Esophagus mucosa (tissue), 1 donor: ENCODE measurements around the gene GCNT2. TPM values are rescaled to one million over a fixed set of nuclear protein-coding genes. Genes with fewer than 3 reads are reported as not detected.
A peak's percentile ranks its signal among the peaks of the same experiment; 100 is the strongest.
"Not testable (repeated sequence)": the region's sequence is repeated elsewhere in the genome, so short reads cannot be mapped to it uniquely, and the experiment has no call there.

Experiments used
- ATAC-seq: fragments of 200-7000 bp; cut with Tn5 transposase; one replicate; pipeline ENCODE4 v1.9.1; 2020
- total RNA-seq: library from RNA; stranded (reverse); gene quantifications from one replicate; pipeline ENCODE4 v1.2.4, GENCODE V29; 2023
- donor health status: DM: yes; HTN: yes; CAD: no.

The GCNT2 gene
- total RNA-seq, 1 donor from 2014 or later: 8.1 TPM

- peak; percentile 35 for ATAC-seq
Measured at GRCh38 chr6:10582774-10583508, 61.8 kb downstream of the GCNT2 start.

- no peak for ATAC-seq
Measured at GRCh38 chr6:10583509-10583901, 62.4 kb downstream of the GCNT2 start.

GRCh38 chr6:10584607-10585006, 63.5 kb downstream of the GCNT2 start:
- ATAC-seq: no peak

- no peak for ATAC-seq
Measured at GRCh38 chr6:10585209-10585845, 64.2 kb downstream of the GCNT2 start.

DNA sequence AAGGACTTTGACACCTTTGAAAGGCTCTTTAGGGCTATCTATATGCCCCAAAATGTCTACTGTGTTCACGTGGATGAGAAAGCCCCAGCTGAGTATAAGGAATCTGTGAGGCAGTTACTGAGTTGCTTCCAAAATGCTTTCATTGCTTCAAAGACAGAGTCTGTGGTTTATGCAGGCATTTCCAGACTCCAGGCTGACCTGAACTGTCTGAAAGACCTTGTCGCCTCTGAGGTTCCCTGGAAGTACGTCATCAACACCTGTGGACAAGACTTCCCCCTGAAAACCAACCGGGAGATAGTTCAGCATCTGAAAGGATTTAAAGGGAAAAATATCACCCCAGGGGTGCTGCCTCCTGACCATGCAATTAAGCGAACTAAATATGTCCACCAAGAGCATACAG, 65.2 kb downstream of the GCNT2 start:
- ATAC-seq: no peak

DNA sequence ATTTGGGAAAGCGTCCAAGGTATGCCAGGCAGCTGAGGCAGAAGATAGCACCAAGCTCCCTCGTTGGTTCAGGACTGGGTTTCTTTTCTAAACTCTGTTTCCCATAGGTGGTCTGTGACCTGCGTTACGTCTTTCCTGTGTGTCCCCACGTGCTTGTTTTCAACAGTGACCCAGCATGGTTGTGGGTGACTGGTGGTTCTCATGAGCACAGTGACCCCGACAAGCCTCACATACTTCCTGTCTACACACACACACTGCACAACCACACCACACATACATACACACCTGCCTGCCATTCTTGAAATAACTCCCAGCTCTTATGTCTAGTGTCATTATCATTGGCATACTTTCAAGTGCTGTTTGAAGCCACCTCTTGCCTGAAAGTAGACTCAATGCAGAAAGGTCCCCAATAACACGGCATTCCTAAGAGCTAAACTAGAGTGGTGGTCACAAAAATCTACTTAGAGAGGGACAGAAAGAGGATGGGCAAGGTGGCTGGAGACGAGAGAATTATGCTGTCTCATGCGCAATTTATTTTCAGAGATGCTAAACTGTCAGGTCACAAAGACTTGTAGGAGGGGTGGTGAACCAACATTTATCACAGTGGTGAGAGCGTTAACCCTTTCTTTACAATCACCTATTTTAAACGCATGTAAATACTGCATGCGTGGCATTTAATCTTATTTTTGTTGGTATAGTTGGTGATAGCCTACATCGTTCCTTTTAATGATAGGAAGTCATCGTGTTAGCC, 66.7 kb downstream of the GCNT2 start:
- no peak for ATAC-seq

DNA sequence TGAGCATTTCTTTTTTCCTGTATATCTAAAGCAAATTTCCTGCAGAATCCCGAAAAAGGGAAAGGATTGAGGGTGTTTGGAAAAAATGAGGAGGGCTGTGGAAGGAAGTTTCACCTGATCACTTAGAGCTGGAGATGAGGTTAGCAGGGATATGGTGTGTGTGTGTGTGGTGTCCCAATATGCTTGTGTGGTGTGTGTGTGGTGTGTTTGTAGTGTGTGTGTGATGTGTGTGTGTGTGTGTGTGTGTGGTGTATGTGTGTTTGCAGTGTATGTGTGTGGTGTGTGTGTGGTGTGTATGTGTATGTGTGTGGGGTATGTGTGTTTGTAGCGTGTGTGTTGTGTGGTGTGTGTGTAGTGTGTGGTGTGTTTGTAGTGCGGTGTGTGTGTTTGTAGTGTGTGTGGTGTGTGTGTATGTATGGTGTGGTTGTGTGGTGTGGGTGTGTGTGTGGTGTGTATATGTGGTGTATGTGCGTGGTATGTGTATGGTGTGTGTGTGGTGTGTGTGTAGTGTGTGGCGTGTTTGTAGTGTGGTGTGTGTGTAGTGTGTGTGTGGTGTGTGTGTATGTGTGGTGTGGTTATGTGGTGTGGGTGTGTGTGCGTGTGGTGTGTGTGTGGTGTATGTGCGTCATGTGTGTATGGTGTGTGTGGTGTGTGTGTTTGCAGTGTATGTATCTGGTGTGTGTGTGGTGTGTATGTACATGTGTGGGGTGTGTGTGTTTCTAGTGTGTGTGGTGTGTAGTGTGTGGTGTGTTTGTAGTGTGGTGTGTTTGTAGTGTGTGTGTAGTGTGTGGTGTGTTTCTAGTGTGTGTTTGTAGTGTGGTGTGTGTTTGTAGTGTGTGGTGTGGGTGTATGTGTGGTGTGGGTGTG, 67.6 kb downstream of the GCNT2 start:
- ATAC-seq: no peak

- ATAC-seq: no peak
Measured at GRCh38 chr6:10589429-10589727, 68.2 kb downstream of the GCNT2 start.

GRCh38 chr6:10589983-10590382, 68.8 kb downstream of the GCNT2 start:
- no peak for ATAC-seq

DNA sequence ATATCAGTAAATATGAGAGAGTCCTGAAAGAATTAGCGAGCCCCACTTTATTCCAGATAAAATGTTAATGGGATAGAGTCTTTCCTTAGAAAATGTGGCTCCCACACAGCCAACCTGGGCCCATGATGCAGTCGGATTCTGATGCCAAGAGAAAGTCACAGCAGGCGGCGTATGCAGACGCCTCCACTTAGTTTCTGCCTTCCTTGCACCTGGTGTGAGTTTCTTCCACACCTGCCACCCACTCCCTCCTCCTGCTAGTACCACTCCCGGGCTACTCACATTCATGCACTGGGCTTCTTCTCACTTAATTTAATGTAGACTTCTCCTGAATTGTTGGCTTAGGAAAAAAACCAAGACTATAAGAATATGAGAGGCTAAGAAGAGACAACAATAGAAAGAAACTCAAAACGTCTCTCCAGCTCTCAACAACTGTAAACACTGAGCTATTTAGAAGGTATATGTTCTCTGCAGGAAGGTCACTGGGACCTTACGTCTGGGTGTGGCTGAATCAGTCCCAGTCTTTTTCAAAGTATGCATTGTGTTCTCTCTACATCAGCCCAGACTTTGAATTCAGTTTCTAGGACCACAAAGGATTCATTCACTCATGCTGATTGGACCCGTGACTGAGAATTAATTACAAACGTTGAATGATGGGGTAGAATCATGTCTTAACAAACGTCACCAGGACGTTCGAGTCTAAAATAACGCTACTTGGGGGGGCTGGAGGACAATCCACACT, 70.4 kb downstream of the GCNT2 start:
- no peak for ATAC-seq

DNA sequence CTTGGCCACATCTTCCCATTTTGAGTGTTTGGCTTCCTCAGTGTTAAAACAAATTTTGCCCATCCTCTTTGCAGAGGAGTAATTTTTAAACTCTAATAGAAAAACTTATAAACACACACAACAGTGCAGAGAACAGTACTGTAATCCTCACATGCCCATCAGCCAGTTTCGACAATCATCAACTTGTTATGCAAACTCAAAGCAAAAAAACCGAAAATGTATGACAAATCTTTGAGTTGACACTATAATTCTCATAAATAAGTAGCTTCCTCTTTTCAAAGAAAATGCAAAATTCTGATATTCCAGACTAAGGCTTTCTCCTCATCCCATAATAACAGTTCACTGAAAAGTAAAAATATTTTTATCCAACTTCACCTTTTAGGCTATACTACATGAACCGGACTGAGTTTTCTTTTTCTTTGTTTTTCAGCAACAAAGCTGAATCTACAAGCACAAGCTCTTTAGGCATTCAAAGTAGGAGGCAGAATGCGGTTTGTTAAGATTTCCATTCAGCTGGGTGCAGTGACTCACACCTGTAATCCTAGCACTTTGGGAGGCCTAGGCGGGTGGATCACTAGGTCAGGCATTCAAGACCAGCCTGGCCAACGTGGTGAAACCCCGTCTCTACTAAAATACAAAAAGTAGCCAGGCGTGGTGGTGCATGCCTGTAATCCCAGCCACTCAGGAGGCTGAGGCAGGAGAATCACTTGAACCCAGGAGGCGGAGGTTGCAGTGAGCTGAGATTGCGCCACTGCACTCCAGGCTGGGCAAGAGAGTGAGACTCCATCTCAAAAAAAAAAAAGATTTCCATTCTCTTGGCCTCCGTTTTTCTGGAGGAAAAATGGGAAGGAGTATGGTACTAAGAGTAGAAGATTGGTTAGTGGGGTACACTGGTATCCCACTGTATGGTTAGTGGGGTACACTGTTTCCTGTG, 74.8 kb downstream of the GCNT2 start:
- ATAC-seq: peak; percentile 80

DNA sequence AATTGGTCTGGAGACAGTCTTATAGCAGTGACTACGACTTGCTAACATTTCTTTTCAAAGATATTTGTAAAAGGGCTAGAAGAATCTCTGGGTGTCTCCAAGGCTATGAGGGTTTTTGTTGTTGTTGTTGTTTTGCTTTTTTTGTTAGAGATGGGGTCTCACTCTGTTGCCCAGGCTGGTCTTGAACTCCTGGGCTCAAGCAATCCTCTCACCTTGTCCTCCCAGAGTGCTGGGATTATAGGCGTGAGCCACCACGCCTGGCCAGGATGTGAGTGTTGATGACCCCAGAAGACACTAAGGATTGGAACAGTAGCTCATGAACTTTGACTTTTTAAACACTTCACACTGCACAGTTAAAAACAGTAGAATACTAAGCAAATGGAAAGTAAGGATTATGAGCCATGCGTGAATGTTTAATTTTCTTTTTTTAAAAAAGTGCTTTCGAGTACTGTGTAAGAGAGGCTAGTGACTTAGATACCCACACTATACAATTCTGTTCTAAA, 76.4 kb downstream of the GCNT2 start:
- ATAC-seq: no peak

GRCh38 chr6:10598084-10598960, 77.2 kb downstream of the GCNT2 start:
- ATAC-seq: no peak

DNA sequence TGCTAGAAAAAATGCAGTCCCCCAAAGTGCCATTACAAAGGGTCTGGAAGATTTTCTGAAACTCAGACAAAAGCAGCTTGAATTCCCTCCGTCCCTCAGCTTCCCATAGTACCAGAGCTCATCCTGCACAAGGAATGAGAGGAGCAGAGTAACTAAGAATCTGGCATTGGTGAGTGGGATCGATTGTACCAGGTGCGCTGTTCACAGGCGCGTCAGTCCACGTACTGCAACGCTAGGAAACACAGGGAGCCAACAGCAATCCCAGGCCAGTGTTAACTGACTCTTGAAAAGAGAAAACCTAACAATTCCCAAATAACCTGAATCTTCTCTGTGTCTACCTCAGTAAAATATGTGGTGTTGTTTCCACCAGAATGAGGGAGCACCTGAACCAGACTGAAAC, 77.9 kb downstream of the GCNT2 start:
- no peak for ATAC-seq

DNA sequence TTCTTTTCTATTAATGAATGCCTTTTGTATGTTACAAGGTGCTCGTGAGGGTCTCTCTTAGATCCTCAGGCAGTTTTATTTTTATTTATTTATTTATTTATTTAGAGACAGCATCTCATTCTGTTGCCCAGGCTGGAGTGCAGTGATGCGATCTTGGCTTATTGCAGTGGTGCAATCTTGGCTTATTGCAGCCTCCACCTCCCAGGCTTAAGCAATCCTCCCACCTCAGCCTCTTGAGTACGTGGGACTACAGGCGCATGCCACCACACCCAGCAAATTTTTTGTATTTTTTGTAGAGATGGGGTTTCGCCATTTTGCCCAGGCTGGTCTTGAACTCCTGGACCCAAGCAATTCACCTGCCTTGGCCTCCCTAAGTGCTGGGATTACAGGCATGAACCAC, 79.5 kb downstream of the GCNT2 start:
- not testable (repeated sequence) for ATAC-seq

GRCh38 chr6:10603219-10603618, 82.1 kb downstream of the GCNT2 start:
- no peak for ATAC-seq

DNA sequence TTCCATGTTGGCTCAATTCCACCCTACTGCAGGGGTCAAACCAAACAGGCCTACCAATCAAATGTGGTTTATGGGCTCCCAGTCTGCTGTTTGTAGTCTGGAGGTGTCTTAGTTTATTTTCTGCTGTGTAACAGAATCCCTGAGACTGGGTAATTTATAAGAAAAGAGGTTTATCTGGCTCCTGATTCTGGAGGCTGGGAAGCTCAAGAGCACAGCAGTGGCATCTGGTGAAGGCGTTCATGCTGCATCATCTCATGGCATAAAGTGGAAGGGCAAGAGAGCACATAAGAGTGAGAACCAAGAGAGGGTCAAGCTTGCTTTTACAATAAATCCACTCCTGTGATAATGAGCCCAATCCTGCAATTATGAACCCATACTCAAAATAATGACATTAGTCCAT, 87.9 kb downstream of the GCNT2 start:
- no peak for ATAC-seq

DNA sequence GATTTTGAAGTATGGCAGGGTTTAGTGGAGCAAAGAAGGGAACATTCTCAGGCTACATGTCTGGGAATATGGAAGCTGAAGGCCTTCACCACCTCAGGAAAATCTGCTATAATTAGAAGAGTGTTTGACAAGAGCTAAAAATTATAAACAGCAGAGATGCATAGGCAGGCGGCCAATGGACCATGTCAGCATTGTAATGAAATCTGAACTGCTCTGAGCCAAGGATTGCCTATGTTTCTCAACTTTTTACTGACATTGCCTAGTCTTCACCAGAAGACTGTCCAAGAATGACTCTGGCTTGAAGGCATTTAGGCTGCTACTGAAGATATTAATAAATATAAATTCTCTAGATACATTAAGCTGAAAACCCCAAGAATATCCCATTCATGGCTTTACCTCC, 89.1 kb downstream of the GCNT2 start:
- ATAC-seq: no peak

GRCh38 chr6:10612161-10612560, 91.0 kb downstream of the GCNT2 start:
- ATAC-seq: no peak

DNA sequence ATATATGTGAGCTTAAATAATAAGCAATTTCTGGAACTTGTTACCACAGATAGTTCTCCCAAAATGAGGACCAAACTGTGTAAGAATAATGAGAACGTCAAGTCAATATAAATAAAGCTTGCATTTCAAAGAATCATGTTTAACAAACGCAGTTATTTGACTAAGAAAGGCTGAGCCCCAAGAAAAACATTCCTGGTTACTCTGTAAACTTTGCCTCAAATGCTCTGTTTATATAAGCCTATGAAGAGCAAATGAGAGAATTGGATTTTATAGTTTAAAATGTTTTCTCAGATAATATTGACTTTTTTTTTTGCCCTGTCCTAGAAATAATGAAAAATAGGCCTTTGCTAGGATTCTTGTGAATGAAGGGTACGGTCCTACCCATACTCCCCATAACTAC, 91.9 kb downstream of the GCNT2 start:
- no peak for ATAC-seq
